ENCODE data around the gene NUCKS1. TPM values are rescaled to one million over a fixed set of nuclear protein-coding genes. Genes with fewer than 3 reads are reported as not detected.

NUCKS1 gene
- total and polyA plus RNA-seq, 2 of the 8 experiments (the other 6 are each of a cell fraction or from before 2014, with no cell fraction given) = 126 to 461 TPM

GRCh38 chr1:205783433-205783795 lies 33.4 kb upstream of the NUCKS1 start (continued):
- TF ChIP-seq NANOG (IDR thresholded peaks at IDR 0.05; ENCODE audit: insufficient read depth, low read depth, low read length, poor library complexity, severe bottlenecking) (no peak), CBX8 (IDR thresholded peaks at IDR 0.05; ENCODE audit: borderline replicate concordance, low read depth, low read length) (no peak), FOSL1 (IDR thresholded peaks at IDR 0.05; ENCODE audit: insufficient read depth, low read depth, low read length) (no peak)

All from H1 (cell line).